B cell (primary cell): ENCODE data around the gene MAP2K5. TPM values are rescaled to one million over a fixed set of nuclear protein-coding genes. Genes with fewer than 3 reads are reported as not detected.
"Not testable (repeated sequence)": the region's sequence is repeated elsewhere in the genome, so short reads cannot be mapped to it uniquely, and the experiment has no call there.

Source experiments
- ATAC-seq: fragments of 200-7000 bp; cut with Tn5 transposase; one replicate; pipeline ENCODE4 v1.10.0; 2021; ENCODE audit warnings: low read depth, mild to moderate bottlenecking, moderate number of reproducible peaks, moderate library complexity
- CTCF ChIA-PET: fragments of 350-600 bp; sonication (Branson Sonifier 250); formaldehyde crosslinking; loops from one replicate; lab custom pipeline; 2021; ENCODE audit warnings: antibody characterized with exemption, inconsistent platforms; lab: Charles Lee
- POLR2A ChIA-PET: fragments of 350-600 bp; sonication (Branson Sonifier 250); formaldehyde crosslinking; loops from one replicate; lab custom pipeline; 2021; ENCODE audit warnings: antibody characterized with exemption; lab: Charles Lee
- DNase-seq: peaks from one replicate; pipeline ENCODE4 v3.0.0; 2013
- H2AFZ ChIP-seq: 2 replicates; pipeline ENCODE4 v1.6.1; 2012; ENCODE audit warnings: mild to moderate bottlenecking, low read depth, low read length; ENCODE audit not compliant: insufficient read depth, poor library complexity, severe bottlenecking
- H3K27ac ChIP-seq, 2 donors: 1 replicate in 1 of 2; 2 replicates in 1 of 2; pipeline ENCODE4 v1.5.1; 2012 to 2013; ENCODE audit warnings: low read length in 2 of 2, mild to moderate bottlenecking in 2 of 2, moderate library complexity in 1 of 2
- H3K27me3 ChIP-seq, 4 experiments: fragments of 200-600 bp in 1 of 4; sonication (generic) in 1 of 4; replicated peaks in 1 of 4; 1 replicate in 2 of 4; 2 replicates in 2 of 4; pipeline versions ENCODE4 v1.6.1 to v1.7.0; 2013 to 2016; ENCODE audit warnings: low read length in 3 of 4, mild to moderate bottlenecking in 2 of 4, mixed read lengths in 1 of 4, moderate library complexity in 1 of 4; ENCODE audit not compliant: insufficient read depth in 4 of 4, control insufficient read depth in 3 of 4; ENCODE audit errors: control extremely low read depth in 1 of 4
- H3K36me3 ChIP-seq, 2 experiments: replicated peaks in 1 of 2; 1 replicate in 1 of 2; 2 replicates in 1 of 2; pipeline versions ENCODE4 v1.6.1 to v1.7.1; 2013; ENCODE audit warnings: low read length in 1 of 2; ENCODE audit not compliant: insufficient read depth in 2 of 2, control insufficient read depth in 1 of 2; ENCODE audit errors: control extremely low read depth in 1 of 2, extremely low read depth in 1 of 2
- H3K4me1 ChIP-seq, 2 donors: fragments of 200-600 bp in 1 of 2; sonication (generic) in 1 of 2; 1 replicate in 1 of 2; 2 replicates in 1 of 2; pipeline versions ENCODE4 v1.5.1 to v1.6.1; 2013 to 2017; ENCODE audit warnings: low read length in 2 of 2; ENCODE audit not compliant: control insufficient read depth in 2 of 2, insufficient read depth in 2 of 2
- H3K4me2 ChIP-seq: replicated peaks from 2 replicates; pipeline ENCODE3; 2012; ENCODE audit warnings: mild to moderate bottlenecking, low read depth, low read length; ENCODE audit not compliant: poor library complexity, severe bottlenecking
- H3K4me3 ChIP-seq, 5 experiments: fragments of 200-600 bp in 1 of 5; sonication (generic) in 1 of 5; 1 replicate in 3 of 5; 2 replicates in 2 of 5; pipeline versions ENCODE4 v1.5.1 to v1.7.0; 2011 to 2016; ENCODE audit warnings: low read length in 4 of 5, mild to moderate bottlenecking in 4 of 5, low read depth in 2 of 5, control low read depth in 1 of 5, moderate library complexity in 1 of 5; ENCODE audit not compliant: insufficient read depth in 1 of 5; ENCODE audit errors: control extremely low read depth in 1 of 5, extremely low read depth in 1 of 5
- H3K79me2 ChIP-seq: fragments of 200-600 bp; sonication (generic); one replicate; pipeline ENCODE4 v1.6.0; 2016; ENCODE audit warnings: low read length; ENCODE audit not compliant: control insufficient read depth, insufficient read depth
- H3K9ac ChIP-seq: fragments of 200-600 bp; sonication (generic); 2 replicates; pipeline ENCODE4 v1.6.1; 2017; ENCODE audit warnings: mild to moderate bottlenecking, low read length, moderate library complexity
- H3K9me3 ChIP-seq, 3 donors: one replicate each; pipeline versions ENCODE4 v1.6.1 to v1.7.1; 2013; ENCODE audit warnings: low read length in 2 of 3; ENCODE audit not compliant: control insufficient read depth in 2 of 3, insufficient read depth in 1 of 3; ENCODE audit errors: control extremely low read depth in 1 of 3
- H4K20me1 ChIP-seq: 2 replicates; pipeline ENCODE4 v1.6.0; 2012; ENCODE audit warnings: mild to moderate bottlenecking, low read length; ENCODE audit not compliant: insufficient read depth, control insufficient read depth, poor library complexity, severe bottlenecking
- H3K27ac Mint-ChIP-seq: one replicate; pipeline ENCODE4 v1.8.0; 2021; ENCODE audit warnings: mixed read lengths
- H3K27me3 Mint-ChIP-seq: one replicate; pipeline ENCODE4 v1.8.0; 2021; ENCODE audit warnings: mixed read lengths
- H3K4me1 Mint-ChIP-seq: one replicate; pipeline ENCODE4 v1.8.0; 2021; ENCODE audit warnings: mixed read lengths
- H3K4me3 Mint-ChIP-seq: one replicate; pipeline ENCODE4 v1.8.0; 2021; ENCODE audit warnings: mixed read lengths
- H3K9me3 Mint-ChIP-seq: one replicate; pipeline ENCODE4 v1.8.0; 2022; ENCODE audit warnings: mixed read lengths; ENCODE audit not compliant: insufficient read depth
- CTCF ChIP-seq: fragments of 200-600 bp; IDR thresholded peaks from one replicate; pipeline ENCODE4 v1.8.0; 2022; ENCODE audit warnings: antibody characterized with exemption, mild to moderate bottlenecking
- EZH2 ChIP-seq: IDR thresholded peaks from 2 replicates; pipeline ENCODE4 v1.6.1; 2012; ENCODE audit warnings: borderline replicate concordance, low read depth, mild to moderate bottlenecking, moderate library complexity, low read length; ENCODE audit not compliant: insufficient read depth, poor library complexity, severe bottlenecking
- WGBS: methylation state at CpG from one replicate; pipeline ENCODE4 v1.1.5; 2013; ENCODE audit warnings: missing lambda C conversion rate; ENCODE audit not compliant: insufficient coverage; 5-methylcytosine and 5-hydroxymethylcytosine counted together
- intact Hi-C: fragments of 100-400 bp; cut with micrococcal nuclease; formaldehyde crosslinking; loops from one replicate; pipeline ENCODE4 v1.10.0; 2022
- polyA plus RNA-seq: library from polyadenylated mRNA; depleted of rRNA; stranded (reverse); fragments of >200 nt; gene quantifications from 2 replicates; pipeline ENCODE4 v1.2.3, GENCODE V29; 2012
- total RNA-seq, 2 donors: library from RNA; stranded (reverse); fragments of 120-200 nt in 1 of 2; gene quantifications; 1 replicate in 1 of 2; 2 replicates in 1 of 2; pipeline versions ENCODE4 v1.2.3 to v1.2.4, GENCODE V29; 2013 to 2022

Gene MAP2K5
- total and polyA plus RNA-seq, 2 donors (not counting 1 experiment from before 2014, with no cell fraction given), result 11.1 to 40.0 TPM

- Histone ChIP-seq H3K27me3 (no peaks in the 10 kb centered on the region), H3K4me1 (no peaks in the 10 kb centered on the region), H3K9me3 (no peaks in the 10 kb centered on the region), H3K36me3 (peaks cover 0 to 6% of the 10 kb centered on the region in 2 experiments), H4K20me1 (no peaks in the 10 kb centered on the region), H3K79me2 (no peaks in the 10 kb centered on the region), H3K9ac (no peak overlapping the region), H3K4me3 (no peak overlapping the region), H3K27ac (no peak overlapping the region), H3K4me2 (no peak overlapping the region), H2AFZ (no peak overlapping the region)
- ATAC-seq (no peak), DNase-seq (no peak)
- no peak overlapping the region for H3K27ac Mint-ChIP-seq
- no peak overlapping the region for H3K4me3 Mint-ChIP-seq
- intact Hi-C loops, result no loop called here
- CTCF ChIA-PET, result no interaction called here
- TF ChIP-seq EZH2 (no peak), CTCF (no peak)
- POLR2A ChIA-PET, result no interaction called here
- H3K27me3 Mint-ChIP-seq, result no peaks in the 10 kb centered on the region
- no peaks in the 10 kb centered on the region for H3K9me3 Mint-ChIP-seq
- WGBS, result 100% methylated on average over 2 of the region's 2 CpGs
- no peaks in the 10 kb centered on the region for H3K4me1 Mint-ChIP-seq
Observed at GRCh38 chr15:67670647-67671305, 128.3 kb downstream of the MAP2K5 start.

- H3K9me3 ChIP-seq, H3K27me3 Mint-ChIP-seq, intact Hi-C loops, ATAC-seq, H3K27me3 ChIP-seq, H3K4me1 Mint-ChIP-seq, H3K79me2 ChIP-seq, H3K4me3 ChIP-seq, H3K27ac ChIP-seq, H3K4me1 ChIP-seq, POLR2A ChIA-PET, DNase-seq, H3K27ac Mint-ChIP-seq, H2AFZ ChIP-seq, H3K9ac ChIP-seq, H3K4me2 ChIP-seq, H4K20me1 ChIP-seq, H3K9me3 Mint-ChIP-seq, CTCF ChIA-PET, H3K4me3 Mint-ChIP-seq: not testable (repeated sequence)
- no CpG with 5 or more reads among the region's 2 CpGs for WGBS
- H3K36me3 ChIP-seq, result peaks cover 0 to 11% of the 10 kb centered on the region in 2 experiments
Observed at GRCh38 chr15:67672834-67673233, 130.3 kb downstream of the MAP2K5 start.
